NCI-H1417 treated with DMSO at 0.1 percent for 48 hours (cell line): ENCODE data around the gene PHF12.
A peak's percentile ranks its signal among the peaks of the same experiment; 100 is the strongest.
"Not testable (repeated sequence)": the region's sequence is repeated elsewhere in the genome, so short reads cannot be mapped to it uniquely, and the experiment has no call there.

Source experiments
- DNase-seq: peaks from one replicate; lab custom pipeline; 2025; lab: John Stamatoyannopoulos, UW

The PHF12 gene

DNA sequence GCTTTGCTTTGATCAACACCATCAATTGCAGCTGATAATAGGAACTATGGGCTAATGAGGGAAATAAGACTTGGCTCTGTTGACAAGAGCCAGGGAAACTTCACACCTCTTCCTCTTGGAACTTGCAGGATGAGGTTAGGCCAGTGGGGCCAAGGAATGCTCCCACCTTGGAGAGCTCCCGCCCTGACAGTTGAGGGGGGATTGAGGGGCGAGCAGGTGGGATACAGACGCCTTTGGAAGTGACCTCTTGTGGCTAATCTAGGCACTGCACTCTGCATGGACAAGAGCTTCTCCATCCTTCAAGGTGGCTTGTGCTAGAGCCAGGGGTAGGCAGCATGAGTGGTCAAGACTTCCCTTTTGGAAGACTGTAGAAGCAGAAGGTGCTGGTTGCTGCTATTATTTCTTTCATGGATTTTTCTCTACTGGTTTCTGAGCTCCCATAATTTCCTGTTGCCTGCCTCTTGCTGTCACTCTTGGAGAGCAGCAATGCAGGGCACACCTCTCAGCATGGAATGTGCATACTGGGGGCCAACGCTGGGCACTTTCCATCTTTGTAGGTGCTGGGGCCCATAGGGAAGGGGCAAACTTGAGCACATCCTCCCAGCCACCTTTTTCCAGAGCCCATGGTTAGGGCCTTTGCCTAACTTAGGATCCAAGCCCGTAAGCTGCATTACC is 2.3 kb upstream of the PHF12 start:
- no peak for DNase-seq

DNA sequence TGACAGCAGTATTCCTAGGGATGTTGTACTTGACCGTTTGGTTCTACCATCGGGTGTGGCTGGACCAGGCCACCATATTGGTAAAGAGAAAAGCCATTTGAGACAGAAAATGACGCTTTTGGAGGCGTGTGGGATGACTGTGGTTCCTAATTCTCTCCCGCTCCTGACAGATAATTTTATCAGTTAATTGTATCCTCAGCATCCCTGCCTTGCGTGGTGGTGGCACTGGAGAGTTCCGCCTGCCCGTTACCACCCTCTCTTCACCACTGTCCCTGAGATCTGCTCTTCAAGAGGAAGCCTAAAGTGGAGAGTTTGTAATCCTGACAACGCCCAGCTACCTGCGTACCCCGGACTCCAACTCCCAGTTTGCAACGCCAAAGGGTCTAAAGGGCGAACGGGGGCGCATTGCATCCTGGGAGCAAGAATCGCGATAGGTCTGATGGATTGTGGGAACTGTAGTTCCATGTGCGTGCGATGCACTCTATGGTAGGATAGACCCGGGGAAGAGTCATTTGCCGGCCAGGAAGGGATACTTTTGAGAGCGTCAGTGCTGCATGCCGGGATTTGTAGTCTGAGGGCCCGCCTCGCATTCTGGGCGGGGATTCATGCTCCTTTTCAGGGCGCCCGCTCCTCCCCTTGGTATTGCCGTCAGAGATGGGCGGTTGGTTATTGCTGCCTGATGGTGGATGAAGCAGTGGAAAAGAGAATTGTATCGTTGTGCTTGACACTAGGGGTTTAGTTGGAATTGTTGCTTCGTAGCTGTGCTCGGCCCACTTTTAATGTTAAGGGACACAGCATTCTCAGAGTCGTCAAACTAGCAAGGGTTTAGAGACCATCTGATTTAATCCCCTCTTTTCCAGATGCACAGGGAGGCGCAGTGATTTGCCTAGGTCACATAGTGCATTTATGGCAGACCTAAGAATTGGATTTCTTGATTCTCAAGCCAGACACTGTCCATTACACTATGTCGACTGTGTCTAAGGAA is 965 bp upstream of the PHF12 start:
- peak; percentile 99 for DNase-seq

DNA sequence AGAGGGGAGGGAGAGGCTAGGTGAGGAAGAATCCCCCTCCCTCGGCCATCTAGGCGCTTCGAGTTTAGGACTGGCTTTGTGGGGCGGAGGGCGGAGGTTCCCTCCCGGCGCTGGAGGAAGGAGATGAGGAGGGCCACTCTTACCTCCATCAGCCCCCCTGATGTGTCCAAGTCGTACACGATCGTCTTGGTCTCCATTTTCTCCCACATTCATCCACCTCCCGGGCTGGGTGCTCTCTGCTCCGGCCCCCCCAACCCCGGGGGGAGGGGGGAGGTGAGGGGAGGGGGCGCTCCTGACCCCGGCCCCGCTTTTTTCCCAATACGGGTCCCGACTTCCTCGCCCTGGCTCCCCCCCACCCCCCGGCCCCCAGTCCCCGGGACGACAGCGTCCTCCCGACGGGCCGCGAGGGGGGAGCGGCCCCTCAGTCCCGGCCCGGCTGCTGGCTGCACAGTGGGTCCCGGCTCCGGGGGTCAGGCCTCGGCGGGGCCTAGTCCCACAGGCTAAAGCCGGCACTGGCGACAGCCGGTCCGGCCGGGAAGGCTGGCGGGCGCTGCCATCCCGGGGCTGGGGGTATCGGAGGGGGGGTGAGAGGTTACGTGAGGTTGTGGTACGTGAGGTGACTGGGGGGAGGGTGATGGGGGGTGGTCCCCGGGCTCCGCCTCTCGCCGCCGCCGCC is 428 bp downstream of the PHF12 start:
- no peak for DNase-seq

DNA sequence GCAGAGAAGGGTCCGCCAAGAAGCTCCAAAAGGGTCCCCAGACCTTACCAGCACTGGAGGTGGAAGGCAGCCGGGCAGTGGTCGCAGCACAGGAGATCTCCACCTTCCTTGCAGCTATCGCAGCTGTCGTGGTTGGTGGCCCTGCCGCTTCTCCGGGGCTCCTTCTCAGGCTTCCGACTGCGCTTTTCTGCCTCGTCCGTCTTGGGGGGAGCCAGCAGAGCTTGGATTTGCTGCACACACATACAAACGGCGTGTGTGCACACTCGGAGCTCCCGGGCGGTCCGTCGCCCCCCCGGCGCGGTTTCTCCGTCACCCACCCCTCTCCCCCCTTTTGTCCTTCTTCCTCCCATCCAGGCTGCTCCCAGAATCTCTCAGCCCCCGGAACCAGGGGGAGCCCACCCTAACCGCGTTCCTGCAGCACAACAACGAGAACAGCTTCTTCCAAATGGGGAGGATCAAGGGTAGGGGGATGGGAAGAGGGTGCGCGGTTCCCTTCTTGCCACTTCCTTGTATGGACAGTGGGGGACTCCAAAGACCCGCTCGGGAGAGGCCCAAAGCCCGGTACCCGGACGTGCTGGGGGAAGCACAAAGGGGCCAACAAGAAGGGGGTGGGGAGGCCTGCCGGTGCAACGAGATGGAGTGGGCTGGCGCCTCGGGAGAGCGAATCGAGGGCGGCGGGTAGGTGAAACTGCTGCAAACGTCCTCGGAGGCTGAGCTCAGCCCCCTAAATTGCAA is 1.1 kb downstream of the PHF12 start:
- DNase-seq, result no peak

DNA sequence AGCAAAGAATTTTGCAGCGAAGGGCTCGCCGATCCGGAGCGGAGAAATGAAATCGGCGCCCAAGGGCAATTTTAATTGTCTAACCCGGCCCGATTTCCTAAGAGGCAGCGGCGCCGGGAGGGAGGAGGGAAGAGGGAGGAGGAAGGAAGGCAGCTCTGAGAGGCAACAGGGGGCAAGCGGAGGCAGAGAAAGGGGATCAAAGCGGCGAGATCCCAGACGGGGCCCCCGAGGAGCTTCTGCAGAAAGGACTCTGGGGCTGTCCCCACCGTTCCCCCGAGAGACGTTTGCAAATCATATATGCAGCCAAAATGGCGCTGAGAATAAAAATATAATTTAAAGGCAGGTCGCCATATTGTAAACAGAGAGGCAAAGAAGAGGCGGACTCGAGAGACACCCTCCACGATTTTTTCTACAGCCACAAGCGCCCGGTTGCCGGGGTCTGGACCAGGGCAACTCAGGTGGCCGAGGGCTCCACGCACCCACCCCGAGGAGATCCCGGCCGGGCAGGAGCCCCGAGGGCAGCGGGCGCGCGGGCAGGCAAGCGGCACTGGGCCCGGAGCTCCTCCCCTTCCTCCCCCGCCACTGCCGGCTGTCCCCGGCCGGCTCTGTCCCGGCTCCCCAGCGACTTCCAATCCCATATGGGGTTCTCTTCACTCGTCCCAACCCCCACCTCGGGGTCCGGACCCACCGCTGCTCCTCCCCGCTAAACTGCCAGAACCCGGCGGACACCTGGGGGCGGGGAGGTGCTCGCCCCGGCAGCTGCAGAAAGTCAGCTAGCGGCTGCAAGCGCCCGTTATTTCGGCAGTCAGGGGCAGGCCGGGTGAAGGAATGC is 1.9 kb downstream of the PHF12 start:
- no peak for DNase-seq

DNA sequence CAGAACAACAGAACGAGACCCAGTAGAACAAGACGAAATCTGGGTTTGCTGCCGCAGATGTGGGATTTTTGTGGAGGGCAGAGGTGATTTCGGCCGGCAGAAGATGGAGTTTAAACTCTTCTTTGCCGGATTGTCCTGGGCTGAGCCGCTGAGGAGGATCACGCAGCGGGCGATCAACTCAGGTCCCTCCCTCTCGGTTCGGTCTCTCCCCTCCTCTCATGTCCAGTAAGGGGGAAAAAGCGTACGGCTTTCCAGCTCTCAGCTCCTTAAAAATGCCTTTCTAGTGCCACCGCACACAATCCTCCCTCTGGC is 2.5 kb downstream of the PHF12 start:
- no peak for DNase-seq

DNA sequence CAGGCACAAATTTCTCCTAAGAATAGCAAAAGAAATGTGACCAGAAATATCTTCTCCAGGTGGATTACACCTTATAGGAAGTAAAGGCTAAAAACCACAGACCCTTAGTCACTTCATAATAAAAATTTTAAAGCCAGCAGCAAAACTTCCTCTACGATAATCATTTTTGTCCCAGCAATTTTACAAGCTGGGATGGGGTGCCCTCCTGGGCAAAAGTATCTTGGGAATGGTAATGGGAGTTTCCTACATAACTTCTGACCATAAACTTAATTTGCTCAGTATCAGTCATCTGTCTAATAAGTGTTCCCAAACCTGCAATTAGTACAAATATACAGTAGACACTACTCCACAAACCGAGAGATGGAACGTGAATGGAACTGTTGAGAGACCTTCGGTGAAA is 3.0 kb downstream of the PHF12 start:
- no peak for DNase-seq

DNA sequence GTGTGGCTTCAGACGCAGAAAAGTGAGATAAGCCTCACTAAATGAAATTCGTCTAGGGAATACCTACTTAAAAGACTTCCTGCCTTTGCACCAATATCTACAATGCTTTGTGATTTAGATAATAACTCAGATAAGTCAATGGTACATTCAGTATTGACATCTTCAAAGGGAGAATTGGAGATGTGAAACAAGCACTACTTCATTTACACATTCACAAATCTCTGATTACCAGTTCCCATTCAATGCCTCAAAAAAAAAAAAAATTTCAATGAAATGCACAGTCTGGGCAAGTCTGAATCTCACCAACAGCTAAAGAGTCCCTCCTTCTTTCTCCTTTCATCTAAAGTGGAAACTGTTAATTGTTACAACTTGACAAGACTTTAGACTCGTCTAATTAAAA is 3.7 kb downstream of the PHF12 start:
- DNase-seq, result no peak

DNA sequence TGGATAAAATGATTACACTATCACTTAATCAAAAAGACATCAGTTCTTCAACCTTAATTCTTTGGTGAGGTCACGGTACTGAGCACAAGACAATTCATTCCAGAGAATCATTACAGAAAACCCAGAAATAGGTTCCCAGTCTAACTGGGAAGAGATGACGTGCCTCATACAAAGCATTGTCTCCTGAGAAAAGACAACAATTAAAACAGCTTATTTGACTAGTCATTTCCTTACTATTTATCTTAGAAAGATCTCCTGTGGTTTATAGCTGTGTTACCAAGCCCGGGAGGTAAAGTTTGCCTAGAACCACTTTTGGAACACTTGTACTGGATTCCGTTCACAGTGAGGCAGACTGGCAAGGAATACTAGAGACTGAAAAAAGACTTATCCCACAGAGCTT is 5.1 kb downstream of the PHF12 start:
- DNase-seq, result no peak

DNA sequence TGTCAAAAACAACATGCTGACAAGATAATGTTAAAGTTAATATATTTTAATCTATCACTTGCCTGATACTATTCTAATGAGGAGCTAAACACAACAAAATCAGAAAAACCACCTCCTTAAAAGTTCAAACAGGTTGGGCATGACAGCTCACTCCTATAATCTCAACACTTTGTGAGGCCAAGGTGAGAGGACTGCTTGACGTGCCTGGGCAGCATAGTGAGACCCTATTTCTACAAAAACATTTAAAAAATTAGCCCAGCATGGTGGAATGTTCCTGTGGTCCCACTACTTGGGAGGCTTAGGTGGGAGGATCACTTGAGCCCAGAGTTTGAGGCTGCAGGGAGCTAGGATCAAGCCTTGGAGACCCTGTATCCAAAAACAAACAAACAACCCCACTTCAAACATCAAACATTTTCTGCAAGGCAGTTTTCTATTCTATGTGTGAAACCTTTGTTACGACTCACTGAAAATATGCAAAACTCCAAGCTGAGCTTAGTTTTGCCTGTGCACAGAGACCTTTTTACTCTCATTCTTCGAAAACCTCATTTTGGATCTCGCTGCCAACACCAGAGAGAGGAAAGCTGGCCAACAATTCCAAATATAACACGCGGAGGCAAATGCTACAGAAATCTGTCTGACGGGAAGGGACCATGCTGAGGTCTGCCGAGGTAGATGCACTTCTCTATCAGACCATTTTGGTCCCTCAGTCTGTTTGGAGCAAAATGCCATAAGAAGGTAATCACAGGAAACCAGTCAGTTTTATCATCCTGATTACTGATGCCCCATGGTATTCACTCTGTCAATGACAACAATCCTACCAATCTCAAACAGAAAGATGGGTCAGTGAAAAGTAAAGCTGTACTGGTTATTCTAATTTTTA is 6.2 kb downstream of the PHF12 start:
- no peak for DNase-seq

DNA sequence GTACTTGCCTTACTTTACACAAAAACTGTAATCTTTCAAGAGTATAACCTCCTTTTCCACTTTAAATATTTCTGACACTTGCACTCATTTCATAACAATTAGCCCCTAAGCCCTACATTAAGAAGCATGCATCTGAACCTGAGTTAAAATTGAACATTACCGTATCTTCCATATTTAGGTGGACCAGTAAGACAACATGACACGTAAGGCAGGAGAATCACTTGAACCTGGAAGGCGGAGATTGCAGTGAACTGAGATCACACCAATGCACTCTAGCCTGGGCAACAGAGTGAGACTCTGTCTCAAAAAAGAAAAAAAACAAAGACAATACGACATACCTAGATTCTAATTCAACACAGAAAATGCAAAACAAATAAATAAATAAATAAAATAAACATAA is 7.0 kb downstream of the PHF12 start:
- no peak for DNase-seq

DNA sequence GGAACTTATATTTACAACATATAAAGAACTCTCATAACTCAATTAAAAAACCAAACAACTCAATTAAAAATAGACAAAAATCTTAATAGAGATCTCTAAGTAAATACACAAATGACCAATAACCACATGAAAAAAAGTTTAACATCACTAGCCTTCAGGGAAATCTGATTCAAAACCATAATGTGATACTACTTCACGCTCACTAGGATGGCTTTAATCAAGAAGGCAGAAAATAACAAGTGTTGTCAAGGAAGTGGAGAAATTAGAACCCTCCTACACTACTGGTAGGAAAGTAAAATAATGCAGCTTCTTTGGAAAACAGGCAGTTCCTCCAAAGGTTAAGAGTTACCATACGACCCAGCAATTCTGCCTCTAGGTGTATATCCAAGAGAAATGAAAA is 8.4 kb downstream of the PHF12 start:
- DNase-seq, result no peak

DNA sequence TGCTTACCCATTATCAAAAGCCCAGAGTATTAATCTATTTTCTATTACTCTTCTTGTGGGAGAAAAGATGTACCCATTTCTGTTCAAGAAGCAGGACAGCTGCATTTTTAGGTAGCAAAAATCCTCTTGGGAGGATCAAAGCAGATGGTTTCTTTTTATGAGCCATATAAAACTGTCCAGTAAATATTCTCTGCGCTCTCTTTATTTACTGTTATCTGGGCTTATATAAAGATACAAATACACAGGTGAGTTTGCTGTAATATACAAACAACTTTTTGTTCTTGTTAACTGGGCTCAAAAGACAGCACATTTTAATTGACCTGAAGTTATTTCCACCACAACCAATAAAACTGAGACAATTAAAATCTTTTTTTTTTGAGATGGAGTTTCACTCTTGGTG is 10.1 kb downstream of the PHF12 start:
- no peak for DNase-seq

DNA sequence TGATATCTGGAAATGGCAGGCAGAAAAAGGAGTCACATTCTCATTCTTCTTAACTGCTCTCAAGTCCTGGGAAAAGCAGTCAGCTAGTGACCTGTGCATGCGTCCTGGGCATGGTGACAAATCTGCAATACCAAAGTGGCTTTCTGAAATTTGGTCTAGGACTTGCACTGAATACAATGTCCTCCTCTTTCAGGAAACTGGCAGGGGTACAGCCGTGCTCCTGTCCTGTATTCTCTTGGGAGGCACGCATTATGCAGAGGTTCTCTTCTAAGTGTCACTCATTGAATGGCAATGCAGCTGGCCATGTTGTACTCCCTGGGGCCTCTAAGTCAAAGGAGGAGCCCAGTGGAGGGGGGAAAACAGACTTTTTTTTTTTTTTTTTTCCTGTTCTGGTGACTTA is 10.6 kb downstream of the PHF12 start:
- DNase-seq, result no peak

DNA sequence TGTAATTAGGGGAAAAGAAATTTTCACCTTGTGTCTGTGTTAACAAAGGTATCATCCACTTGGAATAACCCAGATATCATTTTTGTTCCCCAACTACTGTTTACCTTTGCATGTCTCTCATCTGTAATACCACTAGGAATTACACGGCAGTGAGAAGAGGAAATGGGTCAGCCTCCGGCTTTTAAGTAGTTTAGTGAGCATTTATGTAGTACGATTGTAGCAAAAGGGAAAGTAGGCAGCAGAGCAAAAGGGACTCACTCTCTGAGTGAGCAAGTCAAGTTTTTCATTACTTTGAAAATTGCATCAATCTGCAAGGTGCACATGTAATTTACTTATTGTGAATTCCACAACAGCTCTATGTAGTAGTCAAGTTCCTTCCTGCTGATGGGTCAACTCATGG is 11.2 kb downstream of the PHF12 start:
- no peak for DNase-seq

DNA sequence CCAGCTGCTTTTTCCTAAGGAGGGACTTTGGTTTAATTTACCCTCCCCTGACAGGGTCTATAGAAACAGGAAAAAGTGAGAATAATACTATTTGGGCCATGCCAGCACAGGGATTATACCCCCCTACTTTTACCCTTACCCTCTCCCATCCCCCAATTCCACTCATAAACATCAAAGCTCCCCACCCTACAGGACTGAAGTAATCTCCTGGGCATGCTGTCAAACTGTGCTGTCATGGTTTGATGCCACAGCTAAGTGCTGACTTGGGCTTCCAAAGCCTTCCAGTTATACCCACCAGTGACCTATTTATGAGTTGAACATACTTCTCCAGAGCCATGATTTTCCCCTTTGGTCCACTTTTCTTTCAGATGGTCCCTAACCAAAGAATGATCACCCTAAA is 12.8 kb downstream of the PHF12 start:
- no peak for DNase-seq

DNA sequence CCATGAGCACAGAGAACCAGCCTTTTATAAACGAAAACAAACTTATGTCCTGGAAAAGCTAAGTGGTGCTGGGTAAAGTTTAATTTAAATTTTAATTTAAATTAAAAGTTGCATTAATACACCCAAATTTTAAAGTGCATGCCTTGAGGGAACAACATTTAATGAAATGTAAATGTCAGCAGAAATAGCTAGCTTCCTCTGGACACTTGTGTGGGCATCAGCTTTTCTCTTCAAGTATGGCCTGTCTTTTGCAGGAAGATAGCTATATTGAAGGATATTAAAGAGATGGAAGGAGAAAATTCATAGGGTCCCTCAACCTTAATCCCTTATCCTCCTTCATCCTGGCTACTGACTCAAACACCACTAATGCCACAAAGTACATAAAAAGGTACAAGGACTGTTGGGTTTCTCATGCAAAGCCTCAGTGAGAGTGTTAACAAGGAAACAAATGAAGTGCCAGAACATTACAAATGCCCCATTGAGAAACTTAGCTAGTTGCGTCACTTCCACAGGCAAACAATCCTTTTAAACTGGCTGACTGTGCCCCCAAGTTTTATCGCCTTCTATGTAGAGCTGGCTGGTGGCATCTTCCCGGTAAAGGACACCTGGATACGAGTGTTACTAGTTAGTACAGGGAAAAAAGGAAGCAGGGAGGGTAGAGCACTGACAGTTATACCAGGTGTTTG is 14.1 kb downstream of the PHF12 start:
- DNase-seq, result no peak

DNA sequence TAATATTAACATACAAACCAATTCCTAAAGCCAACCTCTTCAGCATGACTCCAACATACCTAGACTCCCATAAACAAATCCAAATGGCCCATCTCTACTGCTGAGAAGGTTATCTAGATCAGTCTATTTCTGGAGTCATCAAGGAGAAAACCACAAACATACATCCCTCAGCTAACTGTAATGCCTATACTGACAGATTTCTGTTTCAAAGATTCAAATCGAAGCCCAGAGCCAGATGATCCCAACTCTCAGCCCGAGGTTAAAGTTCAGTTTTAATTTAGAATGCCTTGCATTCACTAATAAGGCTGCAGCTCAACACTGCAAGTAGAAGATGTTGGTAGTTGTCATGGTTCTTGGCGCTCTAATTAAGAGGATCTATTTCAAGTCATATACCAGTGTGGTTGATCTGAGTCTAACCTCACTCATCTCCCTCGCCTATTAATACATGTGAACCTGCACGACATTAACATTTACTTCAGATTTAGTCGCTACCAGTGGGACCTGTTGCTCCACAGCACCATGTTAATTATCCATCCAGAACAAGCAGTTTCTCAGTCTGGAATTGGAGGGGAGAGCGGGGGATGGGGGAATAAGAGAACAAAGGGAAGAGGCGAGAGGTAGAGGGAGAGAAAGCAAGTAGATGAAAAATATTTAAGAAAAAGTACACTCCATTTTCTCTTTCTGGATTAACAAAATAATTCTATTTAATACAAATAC is 15.4 kb downstream of the PHF12 start:
- DNase-seq, result no peak

DNA sequence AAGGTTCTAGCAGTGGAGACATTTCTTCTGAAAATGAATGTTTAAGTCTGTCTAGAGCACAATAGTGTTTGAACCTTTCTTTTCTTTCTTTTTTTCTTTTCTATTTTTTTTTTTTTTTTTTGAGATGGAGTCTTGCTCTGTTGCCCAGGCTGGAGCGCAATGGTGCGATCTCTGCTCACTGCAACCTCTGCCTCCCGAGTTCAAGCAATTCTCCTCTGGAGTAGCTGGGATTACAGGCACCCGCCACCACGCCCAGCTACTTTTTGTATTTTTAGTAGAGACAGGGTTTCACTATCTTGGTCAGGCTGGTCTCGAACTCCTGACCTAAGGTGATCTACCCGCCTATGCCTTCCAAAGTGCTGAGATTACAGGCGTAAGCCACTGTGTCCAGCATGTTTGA is 16.8 kb downstream of the PHF12 start:
- DNase-seq, result not testable (repeated sequence)
